AG09309 (cell line): Measurements from ENCODE around the gene ADORA3.

Experiments used
- DNase-seq: peaks from one replicate; pipeline ENCODE4 v3.0.0-alpha.2; 2010; ENCODE audit warnings: low read depth
- H3K4me3 ChIP-seq: 2 replicates; pipeline ENCODE4 v1.5.1; 2011; ENCODE audit warnings: mild to moderate bottlenecking, low read depth, low read length, moderate library complexity; ENCODE audit not compliant: control insufficient read depth
- CTCF ChIP-seq: IDR thresholded peaks from 2 replicates; pipeline ENCODE4 v1.5.1; 2011; ENCODE audit warnings: mild to moderate bottlenecking, low read depth, low read length, inconsistent platforms; ENCODE audit not compliant: insufficient read depth, control insufficient read depth; ENCODE audit errors: missing control alignments

Gene ADORA3

GRCh38 chr1:111476761-111477309 lies 26.6 kb downstream of the ADORA3 start:
- no peak overlapping the region for H3K4me3 ChIP-seq
- DNase-seq, result no peak
- TF ChIP-seq CTCF, result no peak

GRCh38 chr1:111476214-111476613 lies 27.2 kb downstream of the ADORA3 start:
- TF ChIP-seq CTCF, result no peak
- no peak overlapping the region for H3K4me3 ChIP-seq
- no peak for DNase-seq

- TF ChIP-seq CTCF, result no peak
- H3K4me3 ChIP-seq, result no peak overlapping the region
- DNase-seq, result no peak
Observed at GRCh38 chr1:111475701-111476100, 27.7 kb downstream of the ADORA3 start.

DNA sequence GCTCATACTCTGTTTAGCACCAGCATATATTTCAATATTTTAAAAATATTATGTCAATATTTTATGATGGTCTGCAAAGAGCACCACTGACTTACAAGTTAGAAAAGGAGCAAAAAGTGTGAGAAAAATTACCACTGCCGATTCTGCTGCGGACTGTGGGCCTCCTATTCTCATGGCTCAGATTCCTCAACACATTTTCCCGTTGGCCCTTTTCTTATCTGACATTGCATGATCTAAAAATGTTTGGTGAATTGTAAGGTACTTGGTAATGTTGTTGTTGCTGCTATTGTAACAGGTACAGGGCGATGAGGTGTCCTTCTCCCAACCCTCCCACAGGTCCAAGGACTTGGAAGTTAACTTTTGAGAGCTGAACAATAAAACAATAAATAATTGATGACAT lies 28.9 kb downstream of the ADORA3 start:
- TF ChIP-seq CTCF, result no peak
- DNase-seq, result no peak
- no peak overlapping the region for H3K4me3 ChIP-seq

- no peak for TF ChIP-seq CTCF
- no peak overlapping the region for H3K4me3 ChIP-seq
- DNase-seq, result no peak
Observed at GRCh38 chr1:111474106-111474505, 29.3 kb downstream of the ADORA3 start.

DNA sequence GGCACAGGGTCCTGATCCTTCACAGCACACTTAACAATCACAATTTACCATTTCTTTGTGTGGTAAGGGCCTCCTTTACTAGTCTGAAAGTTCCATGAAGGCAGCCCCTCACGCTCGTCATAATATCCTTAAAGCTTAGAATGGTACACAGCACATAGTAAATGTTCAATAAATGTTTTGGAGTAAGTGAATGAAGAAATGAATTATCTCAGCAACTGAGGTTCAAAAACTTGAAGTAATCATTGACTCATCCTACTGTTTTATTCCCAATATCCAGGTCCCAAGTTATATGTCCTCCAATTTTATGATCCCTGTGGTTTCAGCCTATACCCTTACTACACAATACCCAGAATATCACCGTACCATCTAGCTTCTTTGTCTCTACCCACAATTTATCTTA lies 31.9 kb downstream of the ADORA3 start:
- DNase-seq, result no peak
- H3K4me3 ChIP-seq, result no peak overlapping the region
- TF ChIP-seq CTCF, result no peak

DNA sequence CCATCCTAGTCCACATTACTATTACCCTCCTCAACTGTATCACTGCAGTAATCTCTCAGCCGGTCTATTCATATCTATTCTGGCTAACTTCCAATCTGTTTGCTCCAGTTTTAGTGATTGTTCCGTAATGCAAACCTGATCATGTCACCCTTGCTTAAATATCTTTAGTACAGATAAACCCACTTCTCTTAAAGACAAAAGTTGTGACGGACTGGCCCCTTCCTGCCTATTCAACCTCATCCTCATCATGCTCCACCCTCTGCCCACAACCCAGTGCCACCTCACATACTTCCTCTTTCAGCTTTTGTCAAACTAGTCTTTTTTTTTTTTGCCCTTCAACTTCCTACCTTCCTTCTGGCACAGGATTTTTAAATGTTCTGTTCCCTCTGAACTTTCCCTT lies 32.4 kb downstream of the ADORA3 start:
- no peak for DNase-seq
- TF ChIP-seq CTCF, result no peak
- H3K4me3 ChIP-seq, result no peak overlapping the region
